D721Med (cell line): ENCODE results near the gene CRTC2.
"Not testable (repeated sequence)": the region's sequence is repeated elsewhere in the genome, so short reads cannot be mapped to it uniquely, and the experiment has no call there.

Experiments
- DNase-seq: peaks from one replicate; pipeline ENCODE4 v3.0.0; 2011; ENCODE audit warnings: low spot score; ENCODE audit not compliant: insufficient read length
- FAIRE-seq: peaks from 2 replicates; lab custom pipeline; 2011; peaks lifted over from hg19 to GRCh38; lab: Jason Lieb, UNC
- TF ChIP-seq, protein P1 (sequence below): IDR thresholded peaks from 2 replicates; pipeline ENCODE4 v1.5.1; 2012; ENCODE audit warnings: mild to moderate bottlenecking, control low read depth; ENCODE audit not compliant: insufficient read depth; ENCODE audit errors: missing control alignments

Gene CRTC2

DNA sequence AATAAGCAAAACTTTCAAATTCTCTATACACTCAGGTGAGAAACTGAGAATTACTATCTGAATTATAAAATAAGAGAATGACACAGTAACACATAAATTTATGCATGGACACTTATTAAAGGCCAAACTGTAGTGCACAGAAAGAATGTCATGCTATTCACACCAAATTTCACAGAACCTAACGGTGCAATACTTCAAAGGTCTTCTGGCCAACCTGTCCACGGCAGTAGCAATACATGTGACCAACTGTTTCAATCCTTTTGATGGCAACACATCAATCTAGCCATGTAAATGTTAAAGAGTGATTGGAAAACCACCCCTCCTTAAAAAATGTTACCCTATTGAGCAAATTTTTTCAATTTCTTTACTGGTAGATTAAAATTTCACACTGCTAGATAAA is 46.1 kb downstream of the CRTC2 start:
- FAIRE-seq (no peak), DNase-seq (no peak)
- TF ChIP-seq, protein P1, sequence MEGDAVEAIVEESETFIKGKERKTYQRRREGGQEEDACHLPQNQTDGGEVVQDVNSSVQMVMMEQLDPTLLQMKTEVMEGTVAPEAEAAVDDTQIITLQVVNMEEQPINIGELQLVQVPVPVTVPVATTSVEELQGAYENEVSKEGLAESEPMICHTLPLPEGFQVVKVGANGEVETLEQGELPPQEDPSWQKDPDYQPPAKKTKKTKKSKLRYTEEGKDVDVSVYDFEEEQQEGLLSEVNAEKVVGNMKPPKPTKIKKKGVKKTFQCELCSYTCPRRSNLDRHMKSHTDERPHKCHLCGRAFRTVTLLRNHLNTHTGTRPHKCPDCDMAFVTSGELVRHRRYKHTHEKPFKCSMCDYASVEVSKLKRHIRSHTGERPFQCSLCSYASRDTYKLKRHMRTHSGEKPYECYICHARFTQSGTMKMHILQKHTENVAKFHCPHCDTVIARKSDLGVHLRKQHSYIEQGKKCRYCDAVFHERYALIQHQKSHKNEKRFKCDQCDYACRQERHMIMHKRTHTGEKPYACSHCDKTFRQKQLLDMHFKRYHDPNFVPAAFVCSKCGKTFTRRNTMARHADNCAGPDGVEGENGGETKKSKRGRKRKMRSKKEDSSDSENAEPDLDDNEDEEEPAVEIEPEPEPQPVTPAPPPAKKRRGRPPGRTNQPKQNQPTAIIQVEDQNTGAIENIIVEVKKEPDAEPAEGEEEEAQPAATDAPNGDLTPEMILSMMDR = no peak

DNA sequence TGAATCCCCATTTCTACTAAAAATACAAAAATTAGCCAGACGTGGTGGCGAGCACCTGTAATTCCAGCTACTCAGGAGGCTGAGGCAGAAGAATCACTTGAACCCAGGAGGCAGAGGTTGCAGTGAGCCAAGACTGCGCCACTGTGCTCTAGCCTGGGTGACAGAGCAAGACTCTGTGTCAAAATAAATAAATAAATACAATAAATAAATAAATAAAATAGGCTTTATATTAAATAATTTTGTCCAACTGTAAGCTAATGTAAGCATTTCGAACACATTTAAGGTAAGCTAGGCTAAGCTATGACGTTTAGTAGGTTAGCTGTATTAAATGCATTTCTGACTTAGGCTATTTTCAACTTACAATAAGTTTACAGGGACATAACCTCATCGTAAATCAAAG is 47.9 kb downstream of the CRTC2 start:
- not testable (repeated sequence) for FAIRE-seq, DNase-seq

DNA sequence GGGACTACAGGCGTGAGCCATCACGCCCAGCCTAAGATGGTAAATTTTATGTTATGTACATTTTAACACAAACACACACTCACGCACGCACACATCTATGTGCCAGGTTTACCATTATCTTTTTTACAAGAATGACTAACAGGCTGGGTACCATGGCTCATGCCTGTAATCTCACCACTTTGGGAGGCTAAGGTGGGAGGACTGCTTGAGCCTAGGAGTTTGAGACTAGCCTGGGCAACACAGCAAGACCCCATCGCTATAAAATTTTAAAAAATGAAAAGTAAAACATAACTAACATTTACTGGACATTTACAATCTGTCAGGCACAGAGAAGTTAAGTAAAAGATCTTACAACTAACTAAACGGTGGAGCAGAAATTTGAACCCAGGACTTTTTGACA is 50.3 kb downstream of the CRTC2 start:
- DNase-seq (no peak), FAIRE-seq (no peak)
- TF ChIP-seq, protein P1 = no peak

DNA sequence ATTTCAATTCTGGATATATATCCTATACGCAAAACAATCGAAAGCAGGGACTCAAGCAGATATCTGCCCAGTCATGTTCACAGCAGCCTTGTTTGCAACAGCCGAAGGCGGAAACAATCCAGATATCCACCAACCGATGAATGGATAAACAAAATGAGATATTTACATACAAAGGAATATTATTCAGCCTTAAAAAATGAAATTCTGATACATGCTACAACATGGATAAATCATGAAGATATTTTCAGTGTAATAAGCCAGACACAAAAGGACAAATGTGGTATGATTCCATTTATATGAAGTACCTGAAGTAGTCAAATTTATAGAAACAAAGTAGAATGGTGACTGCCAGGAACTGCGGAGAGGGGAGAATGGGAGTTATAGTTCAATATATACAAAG is 51.3 kb downstream of the CRTC2 start:
- no peak for DNase-seq
- FAIRE-seq = no peak
- TF ChIP-seq, protein P1 = no peak

DNA sequence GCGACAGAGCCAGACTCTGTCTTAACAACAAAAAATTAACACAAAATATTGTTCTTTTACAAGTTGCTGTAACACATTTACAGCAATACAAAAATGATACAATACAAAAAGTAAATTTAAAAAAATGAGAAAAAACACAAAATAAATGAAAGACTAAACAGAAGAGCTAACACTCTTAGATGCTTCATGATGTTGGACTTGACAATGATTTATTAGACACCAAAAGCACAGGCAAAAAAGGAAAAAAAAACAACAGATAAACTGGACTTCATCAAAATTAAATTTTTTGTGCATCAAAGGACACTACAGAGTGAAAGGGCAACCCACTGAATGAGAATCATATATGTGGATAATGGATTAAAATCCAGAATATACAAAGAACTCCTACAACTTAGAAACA is 52.0 kb downstream of the CRTC2 start:
- no peak for DNase-seq
- FAIRE-seq = no peak
- TF ChIP-seq, protein P1 = no peak

DNA sequence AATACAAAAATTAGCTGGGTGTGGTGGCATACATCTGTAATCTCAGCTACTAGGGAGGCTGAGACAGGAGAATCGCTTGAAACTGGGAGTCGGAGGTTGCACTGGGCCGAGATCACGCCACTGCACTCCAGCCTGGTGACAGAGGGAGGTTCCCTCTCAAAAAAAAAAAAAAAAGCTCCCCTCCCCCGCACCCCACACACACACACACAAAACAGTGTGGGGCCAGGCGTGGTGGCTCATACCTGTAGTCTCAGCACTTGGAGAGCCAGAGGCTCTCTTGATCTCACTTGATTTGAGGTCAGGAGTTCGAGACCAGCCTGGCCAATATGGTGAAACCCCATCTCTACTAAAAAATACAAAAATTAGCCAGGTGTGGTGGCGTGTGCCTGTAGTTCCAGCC is 52.5 kb downstream of the CRTC2 start:
- DNase-seq, FAIRE-seq: not testable (repeated sequence)

DNA sequence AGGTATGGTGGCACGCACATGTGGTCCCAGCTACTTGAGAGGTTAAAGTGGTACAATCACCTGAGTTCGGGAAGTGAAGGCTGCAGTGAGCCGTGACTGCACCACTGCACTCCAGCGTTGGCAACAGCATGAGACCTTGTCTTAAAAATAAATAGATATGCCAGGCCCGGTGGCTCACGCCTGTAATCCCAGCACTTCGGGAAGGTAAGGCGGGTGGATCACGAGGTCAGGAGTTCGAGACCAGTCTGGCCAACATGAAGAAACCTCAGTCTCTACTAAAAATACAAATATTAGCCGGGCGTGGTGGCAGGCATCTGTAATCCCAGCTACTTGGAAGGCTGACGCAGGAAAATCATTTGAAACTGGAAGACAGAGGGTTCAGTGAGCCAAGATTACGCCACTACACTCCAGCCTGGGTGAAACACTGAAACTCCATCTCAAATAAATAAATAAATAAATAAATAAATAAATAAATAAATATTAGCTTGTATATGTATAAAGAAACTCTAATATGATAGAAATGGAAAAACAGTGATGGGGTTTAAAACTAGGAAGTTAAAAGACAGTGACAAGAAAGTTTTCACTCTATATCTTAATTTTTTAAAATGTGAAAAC is 54.5 kb downstream of the CRTC2 start:
- DNase-seq = no peak
- FAIRE-seq = no peak
- TF ChIP-seq, protein P1 = no peak

DNA sequence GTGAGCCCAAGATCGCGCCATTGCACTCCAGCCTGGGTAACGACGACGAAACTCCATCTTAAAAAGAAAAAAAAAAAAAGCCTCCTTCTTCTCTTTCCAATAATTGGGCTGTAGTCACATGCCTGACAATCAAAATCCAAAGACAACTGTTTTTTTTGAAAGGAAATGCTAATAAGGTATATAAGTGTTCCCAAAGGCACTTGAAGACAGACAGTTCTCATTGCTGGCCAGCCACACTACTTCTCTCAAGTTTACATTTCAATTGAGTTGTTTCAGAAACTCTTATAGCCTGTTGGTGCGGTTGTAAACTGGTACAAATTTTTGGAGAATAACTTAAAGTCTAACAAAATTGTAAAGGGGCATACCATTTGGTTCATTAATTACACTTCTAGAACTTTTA is 58.9 kb downstream of the CRTC2 start:
- FAIRE-seq = no peak
- TF ChIP-seq, protein P1 = no peak

More for the DNA sequence above, 58.9 kb downstream of the CRTC2 start:
- no peak for DNase-seq
